T1000 (cell line): Measurements from ENCODE around the gene SLC9A7.
A peak's percentile ranks its signal among the peaks of the same experiment; 100 is the strongest.

Experiments
- DNase-seq: peaks from one replicate; lab custom pipeline; 2025; ENCODE audit warnings: mixed read lengths; lab: John Stamatoyannopoulos, UW

SLC9A7 gene

GRCh38 chrX:46704767-46705386 lies 54.0 kb downstream of the SLC9A7 start:
- no peak for DNase-seq

- DNase-seq: no peak
These were observed 54.9 kb downstream of the SLC9A7 start for GRCh38 chrX:46703980-46704379.

- DNase-seq: no peak
These were observed 60.2 kb downstream of the SLC9A7 start for GRCh38 chrX:46698691-46699090.

GRCh38 chrX:46695491-46695890 lies 63.4 kb downstream of the SLC9A7 start:
- DNase-seq: no peak

- no peak for DNase-seq
These were observed 64.4 kb downstream of the SLC9A7 start for GRCh38 chrX:46694549-46694948.

GRCh38 chrX:46693149-46693548 lies 65.8 kb downstream of the SLC9A7 start:
- DNase-seq: no peak

GRCh38 chrX:46690818-46691217 lies 68.1 kb downstream of the SLC9A7 start:
- DNase-seq: no peak

- DNase-seq: no peak
These were observed 71.3 kb downstream of the SLC9A7 start for GRCh38 chrX:46687619-46688018.

- peak; percentile 5 for DNase-seq
These were observed 72.8 kb downstream of the SLC9A7 start for GRCh38 chrX:46686003-46686645.

- DNase-seq: no peak
These were observed 75.9 kb downstream of the SLC9A7 start for GRCh38 chrX:46683048-46683447.

GRCh38 chrX:46681849-46682248 lies 77.1 kb downstream of the SLC9A7 start:
- no peak for DNase-seq

GRCh38 chrX:46678232-46678631 lies 80.7 kb downstream of the SLC9A7 start:
- DNase-seq: no peak

- DNase-seq: no peak
These were observed 82.2 kb downstream of the SLC9A7 start for GRCh38 chrX:46676399-46677356.

- no peak for DNase-seq
These were observed 85.1 kb downstream of the SLC9A7 start for GRCh38 chrX:46673620-46674359.

GRCh38 chrX:46670316-46670715 lies 88.6 kb downstream of the SLC9A7 start:
- no peak for DNase-seq

- no peak for DNase-seq
These were observed 92.1 kb downstream of the SLC9A7 start for GRCh38 chrX:46666831-46667230.

GRCh38 chrX:46665232-46666152 lies 93.4 kb downstream of the SLC9A7 start:
- no peak for DNase-seq

- no peak for DNase-seq
These were observed 96.5 kb downstream of the SLC9A7 start for GRCh38 chrX:46662188-46662958.

GRCh38 chrX:46653482-46653881 lies 105.4 kb downstream of the SLC9A7 start:
- no peak for DNase-seq
